GM12891 (cell line): ENCODE data around the gene DUSP22.

Source experiments
- PAX5 ChIP-seq: IDR thresholded peaks from 2 replicates; pipeline ENCODE4 v1.6.1; 2011; ENCODE audit warnings: low read length, moderate library complexity, mild to moderate bottlenecking; ENCODE audit not compliant: insufficient read depth, severe bottlenecking
- POLR2A ChIP-seq: IDR thresholded peaks from 2 replicates; pipeline ENCODE4 v1.6.1; 2011; ENCODE audit warnings: low read depth, low read length, control low read depth
- POLR2AphosphoS5 ChIP-seq: IDR thresholded peaks from 2 replicates; pipeline ENCODE4 v1.6.1; 2011; ENCODE audit warnings: low read depth, low read length, control low read depth
- POU2F2 ChIP-seq: IDR thresholded peaks from 2 replicates; pipeline ENCODE4 v1.6.1; 2011; ENCODE audit warnings: low read depth, mild to moderate bottlenecking, control low read depth, low read length, moderate library complexity
- SPI1 ChIP-seq: IDR thresholded peaks from 2 replicates; pipeline ENCODE4 v1.6.1; 2011; ENCODE audit warnings: low read depth, low read length, control low read depth
- TAF1 ChIP-seq: IDR thresholded peaks from 2 replicates; pipeline ENCODE4 v1.6.1; 2011; ENCODE audit warnings: low read depth, low read length, control low read depth

DNA sequence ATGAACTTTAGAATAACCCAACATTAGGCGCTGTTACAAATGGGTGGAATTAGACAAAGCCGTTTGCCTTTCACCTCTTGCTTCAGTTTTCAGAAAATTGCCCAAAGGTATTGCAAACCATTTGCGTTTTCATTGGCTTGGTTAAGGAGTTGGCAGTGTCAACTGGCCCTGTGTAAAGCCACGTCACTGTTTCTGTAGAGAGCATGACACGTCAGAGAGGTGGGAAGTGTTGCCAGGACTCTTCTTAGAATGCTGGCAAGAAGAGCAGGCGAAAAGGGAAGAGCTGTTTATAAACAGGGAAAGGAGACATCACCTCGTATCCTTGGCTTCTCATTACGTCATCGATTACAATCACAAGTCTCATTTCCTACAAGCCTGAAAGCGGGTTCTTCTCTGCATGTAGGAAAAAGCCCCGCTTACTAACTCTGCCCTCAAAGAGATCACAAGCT is 95.0 kb downstream of the DUSP22 start:
- TF ChIP-seq POLR2A (no peak), TAF1 (no peak), POLR2AphosphoS5 (no peak), SPI1 (no peak), POU2F2 (no peak), PAX5 (no peak)
